AG09309 (cell line): Measurements from ENCODE around the gene TTC13.
"Not testable (repeated sequence)": the region's sequence is repeated elsewhere in the genome, so short reads cannot be mapped to it uniquely, and the experiment has no call there.

Experiments used
- DNase-seq: peaks from one replicate; pipeline ENCODE4 v3.0.0-alpha.2; 2010; ENCODE audit warnings: low read depth
- H3K4me3 ChIP-seq: 2 replicates; pipeline ENCODE4 v1.5.1; 2011; ENCODE audit warnings: mild to moderate bottlenecking, low read depth, low read length, moderate library complexity; ENCODE audit not compliant: control insufficient read depth
- CTCF ChIP-seq: IDR thresholded peaks from 2 replicates; pipeline ENCODE4 v1.5.1; 2011; ENCODE audit warnings: mild to moderate bottlenecking, low read depth, low read length, inconsistent platforms; ENCODE audit not compliant: insufficient read depth, control insufficient read depth; ENCODE audit errors: missing control alignments

TTC13 gene

GRCh38 chr1:230994860-230995259 is 16.2 kb upstream of the TTC13 start:
- no peak overlapping the region for H3K4me3 ChIP-seq
- DNase-seq = no peak
- no peak for TF ChIP-seq CTCF

- DNase-seq = no peak
- no peak for TF ChIP-seq CTCF
Measured at GRCh38 chr1:230992100-230992774, 13.6 kb upstream of the TTC13 start.

GRCh38 chr1:230987448-230987847 is 8.8 kb upstream of the TTC13 start:
- H3K4me3 ChIP-seq = no peak overlapping the region
- TF ChIP-seq CTCF = no peak
- DNase-seq = no peak

More at GRCh38 chr1:230992100-230992774, 13.6 kb upstream of the TTC13 start:
- no peak overlapping the region for H3K4me3 ChIP-seq

GRCh38 chr1:230986976-230987375 is 8.3 kb upstream of the TTC13 start:
- TF ChIP-seq CTCF = no peak
- no peak overlapping the region for H3K4me3 ChIP-seq
- DNase-seq = peak; percentile 61

- H3K4me3 ChIP-seq = no peak overlapping the region
- TF ChIP-seq CTCF = no peak
- no peak for DNase-seq
Measured at GRCh38 chr1:230985711-230986110, 7.0 kb upstream of the TTC13 start.

GRCh38 chr1:230984622-230985515 is 6.2 kb upstream of the TTC13 start:
- not testable (repeated sequence) for H3K4me3 ChIP-seq, DNase-seq

GRCh38 chr1:230983811-230984210 is 5.2 kb upstream of the TTC13 start:
- H3K4me3 ChIP-seq = no peak overlapping the region
- no peak for TF ChIP-seq CTCF
- no peak for DNase-seq
